Activated naive CD4-positive, alpha-beta T cell treated with anti-CD3 and anti-CD28 coated beads, Interleukin-2, amount 10 ng/mL, durations not matched to agents 7 days and 5 days (primary cell): ENCODE data around the gene HIP1.
A peak's percentile ranks its signal among the peaks of the same experiment; 100 is the strongest.
"Not testable (repeated sequence)": the region's sequence is repeated elsewhere in the genome, so short reads cannot be mapped to it uniquely, and the experiment has no call there.

Source experiments
- CTCF ChIA-PET: fragments of 350-600 bp; sonication (Branson Sonifier 250); formaldehyde crosslinking; loops from one replicate; lab custom pipeline; 2021; ENCODE audit warnings: antibody characterized with exemption; lab: Charles Lee
- DNase-seq: peaks from one replicate; pipeline ENCODE4 v3.0.0-alpha.2; 2020
- H3K27ac Mint-ChIP-seq: one replicate; pipeline ENCODE4 v1.8.0; 2021; ENCODE audit warnings: mild to moderate bottlenecking, moderate library complexity, mixed read lengths
- H3K27me3 Mint-ChIP-seq: one replicate; pipeline ENCODE4 v1.8.0; 2021; ENCODE audit warnings: mild to moderate bottlenecking, mixed read lengths
- H3K36me3 Mint-ChIP-seq: one replicate; pipeline ENCODE4 v1.8.0; 2021; ENCODE audit warnings: mixed read lengths
- H3K4me1 Mint-ChIP-seq: one replicate; pipeline ENCODE4 v1.8.0; 2021; ENCODE audit warnings: mixed read lengths
- H3K4me3 Mint-ChIP-seq: one replicate; pipeline ENCODE4 v1.8.0; 2021; ENCODE audit warnings: mild to moderate bottlenecking, moderate library complexity, mixed read lengths
- H3K9me3 Mint-ChIP-seq: one replicate; pipeline ENCODE4 v1.8.0; 2021; ENCODE audit warnings: mixed read lengths

HIP1 gene

GRCh38 chr7:75621124-75621523 lies 117.6 kb downstream of the HIP1 start:
- Mint-ChIP-seq H3K4me3 (no peak overlapping the region), H3K27me3 (peaks cover 15% of the 10 kb centered on the region), H3K4me1 (peaks cover 29% of the 10 kb centered on the region), H3K9me3 (no peaks in the 10 kb centered on the region), H3K36me3 (no peaks in the 10 kb centered on the region), H3K27ac (no peak overlapping the region)
- CTCF ChIA-PET, result interaction anchor here (0.6 kb wide), 1 partner anchor 106 kb away, joined by 4 read pairs; no protein-coding TSS in a partner anchor
- no peak for DNase-seq

- no peak for DNase-seq
- CTCF ChIA-PET, result interaction anchor here (1.9 kb wide), 1 partner anchor 22 kb away, joined by 4 read pairs; no protein-coding TSS in a partner anchor
- H3K36me3 Mint-ChIP-seq, result no peaks in the 10 kb centered on the region
- peaks cover 31% of the 10 kb centered on the region for H3K4me1 Mint-ChIP-seq
- no peaks in the 10 kb centered on the region for H3K9me3 Mint-ChIP-seq
- no peak overlapping the region for H3K27ac Mint-ChIP-seq
- peaks cover 15% of the 10 kb centered on the region for H3K27me3 Mint-ChIP-seq
- H3K4me3 Mint-ChIP-seq, result no peak overlapping the region
Measured at GRCh38 chr7:75619636-75620035, 119.1 kb downstream of the HIP1 start.

GRCh38 chr7:75617634-75618234 lies 121.0 kb downstream of the HIP1 start:
- H3K4me1 Mint-ChIP-seq, result peaks cover 31% of the 10 kb centered on the region
- CTCF ChIA-PET, result interaction anchor here (1.3 to 1.9 kb wide), 2 partner anchors 10 to 24 kb away, joined by 4 read pairs; no protein-coding TSS in a partner anchor
- peaks cover 4% of the 10 kb centered on the region for H3K27me3 Mint-ChIP-seq
- H3K9me3 Mint-ChIP-seq, result no peaks in the 10 kb centered on the region
- no peaks in the 10 kb centered on the region for H3K36me3 Mint-ChIP-seq
- H3K27ac Mint-ChIP-seq, result peak overlapping the region; percentile 81
- H3K4me3 Mint-ChIP-seq, result peak overlapping the region; percentile 42
- DNase-seq, result peak; percentile 72

- no peaks in the 10 kb centered on the region for H3K36me3 Mint-ChIP-seq
- no peak overlapping the region for H3K27ac Mint-ChIP-seq
- CTCF ChIA-PET, result no interaction called here
- H3K27me3 Mint-ChIP-seq, result peaks cover 5% of the 10 kb centered on the region
- H3K9me3 Mint-ChIP-seq, result no peaks in the 10 kb centered on the region
- peaks cover 31% of the 10 kb centered on the region for H3K4me1 Mint-ChIP-seq
- H3K4me3 Mint-ChIP-seq, result no peak overlapping the region
- DNase-seq, result no peak
Measured at GRCh38 chr7:75616421-75617167, 122.1 kb downstream of the HIP1 start.

- H3K4me1 Mint-ChIP-seq, result peaks cover 31% of the 10 kb centered on the region
- H3K27me3 Mint-ChIP-seq, result peaks cover 14% of the 10 kb centered on the region
- no peaks in the 10 kb centered on the region for H3K9me3 Mint-ChIP-seq
- no peak for DNase-seq
- no peak overlapping the region for H3K4me3 Mint-ChIP-seq
- CTCF ChIA-PET, result no interaction called here
- H3K36me3 Mint-ChIP-seq, result no peaks in the 10 kb centered on the region
- no peak overlapping the region for H3K27ac Mint-ChIP-seq
Measured at GRCh38 chr7:75614401-75614800, 124.3 kb downstream of the HIP1 start.

- DNase-seq, result no peak
- CTCF ChIA-PET, result no interaction called here
- no peak overlapping the region for H3K4me3 Mint-ChIP-seq
- H3K4me1 Mint-ChIP-seq, result peaks cover 25% of the 10 kb centered on the region
- peaks cover 16% of the 10 kb centered on the region for H3K27me3 Mint-ChIP-seq
- H3K36me3 Mint-ChIP-seq, result no peaks in the 10 kb centered on the region
- no peak overlapping the region for H3K27ac Mint-ChIP-seq
- no peaks in the 10 kb centered on the region for H3K9me3 Mint-ChIP-seq
Measured at GRCh38 chr7:75613351-75613750, 125.4 kb downstream of the HIP1 start.

GRCh38 chr7:75611557-75612178 lies 127.1 kb downstream of the HIP1 start:
- no peak overlapping the region for H3K27ac Mint-ChIP-seq

GRCh38 chr7:75609416-75609815 lies 129.3 kb downstream of the HIP1 start:
- DNase-seq, H3K4me3 Mint-ChIP-seq, H3K36me3 Mint-ChIP-seq, H3K27ac Mint-ChIP-seq, CTCF ChIA-PET, H3K9me3 Mint-ChIP-seq, H3K4me1 Mint-ChIP-seq: not testable (repeated sequence)
- H3K27me3 Mint-ChIP-seq, result peaks cover 19% of the 10 kb centered on the region

More at GRCh38 chr7:75611557-75612178, 127.1 kb downstream of the HIP1 start:
- H3K27me3 Mint-ChIP-seq, result peaks cover 16% of the 10 kb centered on the region
- DNase-seq, result no peak
- no peak overlapping the region for H3K4me3 Mint-ChIP-seq
- no peaks in the 10 kb centered on the region for H3K36me3 Mint-ChIP-seq
- CTCF ChIA-PET, result no interaction called here
- peaks cover 8% of the 10 kb centered on the region for H3K4me1 Mint-ChIP-seq
- no peaks in the 10 kb centered on the region for H3K9me3 Mint-ChIP-seq

- no peaks in the 10 kb centered on the region for H3K9me3 Mint-ChIP-seq
- H3K36me3 Mint-ChIP-seq, result no peaks in the 10 kb centered on the region
- H3K27ac Mint-ChIP-seq, result no peak overlapping the region
- CTCF ChIA-PET, result no interaction called here
- no peak overlapping the region for H3K4me3 Mint-ChIP-seq
- no peak for DNase-seq
- H3K4me1 Mint-ChIP-seq, result no peaks in the 10 kb centered on the region
- peaks cover 19% of the 10 kb centered on the region for H3K27me3 Mint-ChIP-seq
Measured at GRCh38 chr7:75608451-75609122, 130.2 kb downstream of the HIP1 start.

GRCh38 chr7:75604408-75604807 lies 134.3 kb downstream of the HIP1 start:
- no peak for DNase-seq
- Mint-ChIP-seq H3K9me3 (no peaks in the 10 kb centered on the region), H3K27me3 (peaks cover 9% of the 10 kb centered on the region), H3K4me1 (no peaks in the 10 kb centered on the region), H3K27ac (no peak overlapping the region), H3K36me3 (no peaks in the 10 kb centered on the region), H3K4me3 (no peak overlapping the region)
- CTCF ChIA-PET, result no interaction called here

GRCh38 chr7:75602831-75603230 lies 135.9 kb downstream of the HIP1 start:
- H3K9me3 Mint-ChIP-seq, CTCF ChIA-PET, H3K27me3 Mint-ChIP-seq, H3K36me3 Mint-ChIP-seq, H3K4me3 Mint-ChIP-seq, DNase-seq, H3K4me1 Mint-ChIP-seq, H3K27ac Mint-ChIP-seq: not testable (repeated sequence)

- CTCF ChIA-PET, result no interaction called here
- no peaks in the 10 kb centered on the region for H3K9me3 Mint-ChIP-seq
- H3K4me3 Mint-ChIP-seq, result no peak overlapping the region
- H3K4me1 Mint-ChIP-seq, result peaks cover 4% of the 10 kb centered on the region
- DNase-seq, result no peak
- no peak overlapping the region for H3K27ac Mint-ChIP-seq
- H3K27me3 Mint-ChIP-seq, result peaks cover 7% of the 10 kb centered on the region
- no peaks in the 10 kb centered on the region for H3K36me3 Mint-ChIP-seq
Measured at GRCh38 chr7:75601539-75601938, 137.2 kb downstream of the HIP1 start.

GRCh38 chr7:75600748-75601147 lies 138.0 kb downstream of the HIP1 start:
- H3K27ac Mint-ChIP-seq, DNase-seq, H3K9me3 Mint-ChIP-seq, H3K27me3 Mint-ChIP-seq, H3K4me1 Mint-ChIP-seq, CTCF ChIA-PET, H3K36me3 Mint-ChIP-seq, H3K4me3 Mint-ChIP-seq: not testable (repeated sequence)

- peaks cover 4% of the 10 kb centered on the region for H3K27me3 Mint-ChIP-seq
- DNase-seq, result no peak
- no peaks in the 10 kb centered on the region for H3K36me3 Mint-ChIP-seq
- H3K9me3 Mint-ChIP-seq, result no peaks in the 10 kb centered on the region
- CTCF ChIA-PET, result no interaction called here
- H3K27ac Mint-ChIP-seq, result no peak overlapping the region
- H3K4me3 Mint-ChIP-seq, result no peak overlapping the region
- H3K4me1 Mint-ChIP-seq, result peaks cover 4% of the 10 kb centered on the region
Measured at GRCh38 chr7:75599244-75599781, 139.4 kb downstream of the HIP1 start.
